Neural progenitor cell (in vitro differentiated cells): ENCODE results near the gene SCART1.
"Not testable (repeated sequence)": the region's sequence is repeated elsewhere in the genome, so short reads cannot be mapped to it uniquely, and the experiment has no call there.

Source experiments
- EZH2 ChIP-seq: fragments of 200-600 bp; sonication (generic); IDR thresholded peaks from 2 replicates; pipeline ENCODE4 v1.6.1; 2017; ENCODE audit warnings: antibody characterized with exemption, mild to moderate bottlenecking, moderate library complexity
- EZH2phosphoT487 ChIP-seq: fragments of 200-600 bp; sonication (generic); IDR thresholded peaks from 2 replicates; pipeline ENCODE4 v1.6.1; 2017; ENCODE audit warnings: antibody characterized with exemption
- TF ChIP-seq, protein P1 (sequence below): fragments of 200-600 bp; sonication (generic); IDR thresholded peaks from 2 replicates; pipeline ENCODE4 v1.5.1; 2017; ENCODE audit warnings: antibody characterized with exemption, mild to moderate bottlenecking

- TF ChIP-seq, protein P1, sequence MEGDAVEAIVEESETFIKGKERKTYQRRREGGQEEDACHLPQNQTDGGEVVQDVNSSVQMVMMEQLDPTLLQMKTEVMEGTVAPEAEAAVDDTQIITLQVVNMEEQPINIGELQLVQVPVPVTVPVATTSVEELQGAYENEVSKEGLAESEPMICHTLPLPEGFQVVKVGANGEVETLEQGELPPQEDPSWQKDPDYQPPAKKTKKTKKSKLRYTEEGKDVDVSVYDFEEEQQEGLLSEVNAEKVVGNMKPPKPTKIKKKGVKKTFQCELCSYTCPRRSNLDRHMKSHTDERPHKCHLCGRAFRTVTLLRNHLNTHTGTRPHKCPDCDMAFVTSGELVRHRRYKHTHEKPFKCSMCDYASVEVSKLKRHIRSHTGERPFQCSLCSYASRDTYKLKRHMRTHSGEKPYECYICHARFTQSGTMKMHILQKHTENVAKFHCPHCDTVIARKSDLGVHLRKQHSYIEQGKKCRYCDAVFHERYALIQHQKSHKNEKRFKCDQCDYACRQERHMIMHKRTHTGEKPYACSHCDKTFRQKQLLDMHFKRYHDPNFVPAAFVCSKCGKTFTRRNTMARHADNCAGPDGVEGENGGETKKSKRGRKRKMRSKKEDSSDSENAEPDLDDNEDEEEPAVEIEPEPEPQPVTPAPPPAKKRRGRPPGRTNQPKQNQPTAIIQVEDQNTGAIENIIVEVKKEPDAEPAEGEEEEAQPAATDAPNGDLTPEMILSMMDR: not testable (repeated sequence)
- TF ChIP-seq EZH2, EZH2phosphoT487: not testable (repeated sequence)
Measured at GRCh38 chr10:133414401-133414800, 39.3 kb upstream of the SCART1 start.
